Amniotic epithelial cell (primary cell): ENCODE measurements around the gene TTC7B.

Experiments used
- DNase-seq: peaks from one replicate; pipeline ENCODE4 v3.0.0-alpha.2; 2010; ENCODE audit warnings: low read depth

Gene TTC7B

DNA sequence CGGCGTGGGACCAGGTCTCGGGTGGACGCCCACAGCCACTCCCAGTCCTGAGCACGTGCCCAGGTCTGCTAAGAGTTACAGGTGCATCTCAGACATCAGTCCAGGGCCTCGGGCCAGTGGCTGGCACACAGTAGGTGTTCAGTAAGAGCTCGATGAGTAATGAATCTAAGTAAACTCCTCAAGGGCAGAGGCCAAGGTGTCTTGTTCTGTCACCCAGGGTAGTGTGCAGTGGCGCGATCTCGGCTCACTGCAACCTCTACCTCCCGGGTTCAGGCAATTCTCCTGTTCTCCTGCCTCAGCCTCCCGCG lies 11.2 kb downstream of the TTC7B start:
- no peak for DNase-seq

DNA sequence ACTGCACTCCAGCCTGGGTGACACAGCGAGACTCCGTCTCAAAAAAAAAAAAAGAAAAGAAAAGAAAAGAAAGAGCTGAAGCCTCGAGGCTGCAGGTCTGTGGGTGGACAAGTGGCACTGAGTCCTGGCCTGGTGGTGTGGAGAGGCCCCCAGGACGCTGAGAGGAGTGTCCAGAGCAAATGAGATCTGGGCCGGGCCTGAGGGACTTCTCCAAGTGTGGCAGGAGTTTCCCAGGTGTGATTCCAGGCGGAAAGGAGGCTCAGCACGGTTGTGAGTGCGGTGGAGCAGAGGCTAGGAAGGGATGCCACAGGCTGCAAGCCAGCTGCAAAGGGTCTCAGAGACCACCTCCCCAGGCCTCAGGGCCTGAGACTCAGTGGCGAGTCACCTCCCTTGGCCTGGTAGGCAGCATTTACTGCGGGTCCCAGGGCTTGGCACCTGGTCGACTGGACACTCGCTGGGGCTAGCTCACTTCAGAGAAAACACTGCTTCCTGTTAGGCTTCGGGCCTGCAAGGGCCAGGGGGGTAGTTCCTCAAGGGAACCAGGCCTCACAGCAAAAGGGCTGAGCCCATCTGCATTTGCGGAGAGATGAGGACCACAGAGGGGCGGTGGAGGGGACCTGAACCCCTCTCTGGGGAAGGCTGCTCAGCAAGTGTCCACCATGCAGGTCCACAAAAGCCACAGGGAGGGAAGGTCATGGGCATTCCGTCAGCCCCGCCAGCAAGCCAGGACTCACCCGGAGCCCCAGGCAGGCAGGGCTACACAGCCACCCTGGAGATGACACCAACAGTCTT lies 11.7 kb downstream of the TTC7B start:
- no peak for DNase-seq

DNA sequence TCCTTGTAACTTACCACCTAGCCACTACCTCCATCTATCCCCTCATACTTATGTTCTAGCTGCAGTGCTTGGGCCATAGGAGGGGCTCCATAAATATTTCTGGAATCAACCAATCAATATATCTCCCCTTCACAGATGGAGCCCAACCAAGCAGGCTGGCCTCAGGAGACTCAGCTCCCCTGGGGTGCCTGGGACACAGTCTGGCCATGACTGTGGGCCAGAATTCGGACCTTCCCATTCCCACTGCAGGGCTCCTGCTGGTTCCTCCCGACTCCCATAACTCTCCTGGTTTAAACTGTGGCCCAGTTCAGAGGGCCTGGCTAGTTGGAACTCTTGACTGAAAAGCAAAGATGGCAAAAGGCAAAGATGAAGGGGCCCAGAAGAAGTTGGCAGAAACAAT lies 13.0 kb downstream of the TTC7B start:
- no peak for DNase-seq

DNA sequence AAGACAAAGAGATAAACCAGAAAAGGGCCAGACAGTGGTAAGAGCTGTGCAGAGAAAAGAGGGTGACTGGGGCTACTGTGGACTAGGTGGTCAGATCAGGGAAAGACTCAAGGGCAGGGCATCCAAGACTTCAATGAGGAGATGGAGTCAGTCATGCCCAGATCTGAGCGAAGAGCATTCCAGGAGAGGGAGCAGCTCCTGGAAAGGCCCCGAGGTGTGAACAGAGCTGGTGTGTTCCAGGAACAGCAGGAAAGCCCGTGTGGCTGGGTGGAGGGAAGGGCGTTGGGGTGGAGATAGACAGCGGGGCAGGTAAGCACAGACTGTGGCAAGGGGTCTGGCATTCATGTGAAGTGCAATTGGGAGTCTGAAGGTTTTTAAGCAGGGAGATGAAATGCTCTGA lies 16.8 kb downstream of the TTC7B start:
- no peak for DNase-seq

DNA sequence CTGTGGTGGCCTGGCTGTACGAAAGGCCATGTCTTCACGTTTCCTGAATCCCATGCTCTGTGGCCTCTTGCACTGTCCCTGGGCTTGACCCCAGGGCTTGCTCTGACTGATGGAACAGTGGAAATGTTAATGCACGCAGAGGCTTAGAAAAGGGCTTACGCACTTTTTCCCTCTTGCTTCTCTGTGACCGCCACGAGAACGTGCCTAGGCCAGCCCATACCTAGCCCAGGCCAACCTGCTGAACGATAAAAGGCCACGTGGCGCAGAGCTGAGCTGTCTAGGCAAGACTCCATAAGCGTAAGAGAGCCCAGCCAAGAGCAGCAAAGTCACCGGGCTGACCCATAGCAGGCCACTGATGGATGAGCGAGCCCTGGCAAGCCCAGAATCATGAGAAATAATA lies 18.3 kb downstream of the TTC7B start:
- no peak for DNase-seq

DNA sequence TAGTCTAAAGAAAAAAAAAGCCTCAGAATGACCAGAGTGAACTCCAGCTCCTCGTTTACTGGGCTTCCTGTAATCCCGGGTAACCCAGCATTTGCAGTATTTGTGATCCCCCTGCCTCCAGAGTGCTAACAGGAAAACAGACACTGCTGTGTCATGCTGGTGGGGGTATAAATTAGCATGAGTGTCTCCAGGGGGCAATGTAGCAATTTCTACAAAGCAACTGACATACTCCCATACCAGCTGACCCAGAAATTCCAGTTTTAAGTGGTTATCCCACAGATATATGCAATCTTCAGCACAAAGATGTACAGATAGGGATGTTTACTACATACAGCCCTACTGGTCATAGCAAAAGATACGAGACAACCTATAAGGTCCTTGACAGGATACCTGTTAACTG lies 18.8 kb downstream of the TTC7B start:
- peak; percentile 67 for DNase-seq

DNA sequence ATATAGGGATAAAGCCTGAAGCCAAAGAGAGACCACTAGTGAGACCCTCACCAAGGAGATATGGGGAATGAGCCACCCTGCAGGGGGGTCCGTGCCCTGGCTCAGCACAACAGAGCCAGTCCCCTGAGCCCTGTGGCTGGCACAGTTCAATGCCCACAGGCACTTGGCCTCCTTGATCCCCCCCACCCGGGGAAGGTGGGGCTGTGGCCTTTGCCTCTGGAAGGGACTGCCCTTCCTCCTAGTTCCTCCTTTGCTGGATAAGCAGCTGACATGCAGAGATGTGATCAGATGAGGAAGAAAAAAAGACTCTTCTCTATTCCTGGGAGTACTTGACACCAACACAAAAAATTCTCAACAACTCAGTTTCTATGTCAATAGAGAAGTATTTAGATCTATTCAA lies 19.9 kb downstream of the TTC7B start:
- no peak for DNase-seq

DNA sequence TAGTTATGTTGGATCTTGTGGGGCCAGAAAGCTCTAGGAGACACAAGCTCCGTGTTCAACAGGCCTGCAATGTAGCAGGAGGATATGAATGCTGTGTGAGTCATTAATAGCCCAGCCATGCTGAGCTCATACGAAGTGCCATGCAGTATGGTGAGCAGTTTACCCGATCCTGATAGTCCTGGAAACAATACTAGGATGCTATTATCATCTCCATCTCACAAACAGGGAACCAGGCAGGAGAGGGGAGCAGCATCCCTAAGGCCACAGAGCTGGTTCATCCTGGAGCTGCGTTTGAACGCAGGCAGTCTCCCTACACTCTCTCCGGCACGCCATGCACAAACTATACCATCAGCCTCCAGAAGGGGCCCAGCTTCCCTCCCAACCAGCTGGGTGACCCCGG lies 20.5 kb downstream of the TTC7B start:
- peak; percentile 78 for DNase-seq

DNA sequence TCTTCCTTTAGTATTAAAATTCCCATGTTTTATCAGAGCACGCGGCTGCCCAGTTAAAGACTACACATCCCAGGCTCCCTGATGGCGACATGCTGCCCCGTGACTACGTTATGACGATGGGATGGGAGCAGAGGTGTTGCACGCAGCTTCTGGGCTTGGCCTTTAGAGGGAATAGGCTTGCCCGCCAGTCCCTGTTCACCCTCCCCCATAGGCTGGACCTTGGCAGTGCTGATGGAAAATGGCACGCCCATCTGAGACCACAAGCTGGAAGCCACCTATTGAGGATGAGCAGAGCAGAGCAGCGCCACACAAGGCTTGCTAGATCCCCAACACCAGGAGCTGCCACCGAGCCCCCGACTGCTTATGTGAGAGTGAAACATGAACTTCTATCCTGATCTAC lies 24.7 kb downstream of the TTC7B start:
- no peak for DNase-seq

DNA sequence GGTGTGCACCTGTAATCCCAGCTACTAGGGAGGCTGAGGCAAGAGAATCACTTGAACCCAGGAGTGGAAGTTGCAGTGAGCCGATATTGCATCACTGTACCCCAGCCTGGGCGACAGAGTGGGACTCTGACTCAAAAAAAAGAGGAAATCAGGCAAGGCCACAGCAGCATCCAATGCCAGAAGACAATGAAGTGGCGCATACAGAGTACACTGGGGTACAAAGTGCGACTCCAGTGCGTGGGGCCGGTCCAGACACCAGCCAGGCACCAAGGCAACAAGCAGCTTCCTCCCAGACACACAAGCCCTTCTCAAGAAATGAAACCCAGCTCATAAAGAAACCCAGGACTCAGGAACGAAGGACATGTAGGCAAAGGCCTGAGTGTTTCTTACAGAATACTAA lies 28.2 kb downstream of the TTC7B start:
- no peak for DNase-seq

DNA sequence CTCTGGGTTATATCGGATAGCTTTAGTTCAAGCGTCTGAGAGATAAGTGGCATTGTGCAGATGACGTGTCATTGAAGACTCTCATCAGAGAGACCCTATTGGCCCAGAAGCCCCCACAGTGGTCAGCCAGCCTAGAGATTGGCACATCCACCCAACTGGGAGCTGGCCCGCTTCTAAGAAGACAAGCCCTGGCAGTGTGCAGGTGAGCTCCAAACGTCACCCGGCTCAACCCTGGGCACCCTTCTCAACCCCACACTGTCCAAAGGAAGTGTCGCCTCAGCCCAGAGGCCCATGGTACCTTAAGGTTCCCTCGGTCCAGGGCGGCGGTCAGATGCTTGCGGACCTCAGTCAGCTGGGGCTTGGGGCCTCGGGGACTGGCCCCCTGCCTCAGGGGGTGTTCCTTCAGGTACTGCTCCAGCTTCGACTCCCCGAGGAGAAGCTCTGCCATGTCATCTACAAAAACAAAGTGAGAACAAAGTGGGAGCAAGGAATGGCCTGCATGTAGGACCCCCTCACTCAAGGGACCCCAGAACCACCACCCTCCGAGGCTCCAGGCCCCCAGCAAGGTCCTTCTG lies 30.3 kb downstream of the TTC7B start:
- no peak for DNase-seq

DNA sequence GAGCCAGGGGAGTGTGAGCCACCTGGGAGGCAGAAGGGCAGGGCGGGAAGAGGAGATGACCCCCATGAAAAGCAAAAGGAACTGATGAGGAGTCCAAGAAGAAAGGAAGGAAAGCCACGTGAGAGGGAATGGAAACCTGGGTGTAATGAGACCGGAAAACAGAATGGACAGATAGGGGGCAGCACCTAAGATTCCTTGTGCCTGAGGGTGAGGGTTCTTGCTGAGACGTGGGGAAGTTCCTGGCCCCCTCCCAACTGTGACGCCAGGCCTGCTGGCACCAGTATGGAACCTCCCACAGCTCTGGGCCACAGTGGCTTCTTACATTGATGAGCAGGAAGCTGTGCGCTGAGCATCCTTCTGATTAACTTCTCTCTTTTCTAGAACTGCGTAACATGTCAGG lies 30.8 kb downstream of the TTC7B start:
- no peak for DNase-seq

DNA sequence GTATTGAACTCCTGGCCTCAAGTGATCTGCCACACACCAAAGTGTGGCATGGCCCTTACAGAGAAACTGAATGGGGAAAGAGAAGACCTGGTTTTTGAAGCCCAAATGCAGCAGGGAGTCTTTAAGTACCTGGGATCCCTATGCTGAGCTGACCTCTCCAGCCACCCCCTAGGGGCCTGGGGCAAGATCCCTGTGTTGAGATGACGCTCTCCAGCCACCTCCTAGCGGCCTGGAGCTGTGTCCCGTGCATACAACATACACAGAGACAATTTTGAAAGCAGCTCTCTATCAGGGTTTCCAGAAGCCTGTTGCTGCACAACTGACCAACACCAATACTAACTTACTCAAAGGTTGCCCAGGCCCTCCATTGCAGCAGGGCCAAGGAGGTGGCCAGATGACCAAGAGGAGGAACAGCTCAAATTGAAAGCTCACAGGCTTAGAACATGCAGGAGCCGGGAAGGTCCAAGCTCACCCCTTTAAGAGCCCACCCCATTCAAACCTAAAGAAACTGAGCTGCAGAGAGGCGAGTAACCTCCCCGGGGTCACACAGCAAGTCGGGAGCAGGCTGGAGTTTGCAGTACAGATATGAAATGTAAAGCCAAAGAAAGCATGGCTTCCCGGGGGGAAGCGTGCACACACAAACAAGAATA lies 31.5 kb downstream of the TTC7B start:
- DNase-seq, result no peak

DNA sequence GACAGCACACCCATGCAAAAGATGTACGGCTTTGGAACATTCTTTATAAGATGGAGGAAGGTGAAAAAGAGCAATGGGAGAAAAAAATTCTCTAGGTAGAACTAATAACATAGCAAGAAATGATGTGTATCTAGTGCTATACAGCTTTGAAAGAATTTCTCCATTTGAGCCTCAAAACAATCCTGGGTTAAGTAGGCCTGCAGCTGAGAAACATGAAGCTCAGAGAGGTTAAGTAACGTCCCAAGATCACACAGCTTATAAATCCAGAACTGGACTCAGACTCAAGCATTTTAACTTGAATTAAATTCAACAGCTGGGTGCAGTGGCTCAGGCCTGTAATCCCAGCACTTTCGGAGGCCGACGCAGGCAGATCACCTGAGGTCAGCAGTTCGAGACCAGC lies 32.9 kb downstream of the TTC7B start:
- DNase-seq, result no peak

DNA sequence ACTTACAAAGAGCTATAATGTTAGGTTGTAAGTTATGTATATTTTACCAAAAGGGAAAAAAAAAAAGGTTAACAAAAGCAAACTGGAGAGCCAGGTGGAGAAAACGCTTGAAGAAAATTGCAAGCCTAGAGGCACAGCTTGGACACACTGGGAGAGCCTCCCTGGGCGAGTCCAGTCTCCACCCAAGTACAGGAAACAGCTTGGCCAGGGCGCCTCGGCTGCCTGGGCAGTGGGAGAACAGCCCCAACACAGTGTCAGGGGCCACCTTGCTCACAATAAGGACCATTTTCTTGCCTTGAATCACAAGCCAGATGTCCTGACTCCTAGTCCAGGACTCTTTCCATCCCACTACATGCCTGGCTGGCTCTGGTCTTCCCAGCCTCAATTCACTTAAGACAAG lies 33.3 kb downstream of the TTC7B start:
- DNase-seq, result no peak

DNA sequence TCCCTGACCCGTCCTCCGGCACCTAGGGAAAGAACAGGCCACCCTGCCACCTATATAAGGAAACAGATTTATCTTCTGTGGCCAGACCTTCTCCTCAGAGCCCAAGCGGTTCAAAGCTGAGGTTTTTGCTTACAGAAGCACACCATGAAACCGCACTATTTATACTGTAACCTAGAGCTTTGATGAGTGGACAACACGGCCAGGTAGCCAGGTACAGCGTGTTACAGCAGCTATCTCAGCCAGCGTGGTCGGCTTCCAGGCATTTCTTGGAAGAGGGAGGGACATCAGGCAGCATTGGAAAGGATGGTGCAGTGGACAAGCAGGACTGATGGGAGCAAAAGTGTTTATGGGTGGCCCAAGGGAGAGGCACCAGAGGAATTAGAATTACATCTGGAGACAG lies 34.4 kb downstream of the TTC7B start:
- DNase-seq, result no peak

DNA sequence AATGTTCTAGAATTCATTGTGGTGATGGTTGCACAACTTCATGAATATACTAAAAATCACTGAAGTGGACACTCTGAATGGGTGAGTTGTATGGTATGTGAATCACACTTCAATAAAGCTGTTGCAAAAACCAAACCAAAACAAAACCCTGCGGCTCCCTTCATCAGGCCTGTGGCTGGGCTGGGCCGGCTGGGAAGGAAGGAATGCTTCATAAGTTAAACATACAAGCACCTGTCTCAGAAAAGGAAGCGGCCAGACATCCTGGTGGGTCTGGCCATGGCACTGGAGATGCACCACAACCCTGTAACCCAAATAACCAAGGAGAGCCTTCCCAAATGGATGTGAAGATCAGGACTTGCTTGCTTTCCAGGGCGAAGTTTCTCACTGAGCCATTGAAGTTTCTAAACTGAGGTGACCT lies 34.9 kb downstream of the TTC7B start:
- DNase-seq, result peak; percentile 92

DNA sequence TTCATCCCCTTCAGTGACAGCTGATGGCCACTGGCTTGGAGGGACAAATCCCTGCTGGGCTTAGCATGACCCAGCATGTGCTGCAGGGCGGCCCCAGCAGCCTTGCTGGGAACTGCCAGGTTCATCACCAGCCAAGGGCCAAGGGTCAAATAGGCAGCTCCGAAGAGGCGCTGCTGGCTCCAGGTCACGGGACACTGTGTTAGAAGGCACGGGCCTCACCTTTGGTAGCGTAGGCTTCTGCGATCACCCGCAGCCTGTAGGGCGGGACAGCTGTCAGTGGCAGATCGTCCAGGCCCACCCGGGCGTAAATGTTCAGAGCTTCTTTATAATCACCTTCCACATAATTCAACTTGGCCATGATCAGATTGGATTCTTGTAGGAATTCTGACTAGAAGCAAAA lies 35.7 kb downstream of the TTC7B start:
- no peak for DNase-seq

DNA sequence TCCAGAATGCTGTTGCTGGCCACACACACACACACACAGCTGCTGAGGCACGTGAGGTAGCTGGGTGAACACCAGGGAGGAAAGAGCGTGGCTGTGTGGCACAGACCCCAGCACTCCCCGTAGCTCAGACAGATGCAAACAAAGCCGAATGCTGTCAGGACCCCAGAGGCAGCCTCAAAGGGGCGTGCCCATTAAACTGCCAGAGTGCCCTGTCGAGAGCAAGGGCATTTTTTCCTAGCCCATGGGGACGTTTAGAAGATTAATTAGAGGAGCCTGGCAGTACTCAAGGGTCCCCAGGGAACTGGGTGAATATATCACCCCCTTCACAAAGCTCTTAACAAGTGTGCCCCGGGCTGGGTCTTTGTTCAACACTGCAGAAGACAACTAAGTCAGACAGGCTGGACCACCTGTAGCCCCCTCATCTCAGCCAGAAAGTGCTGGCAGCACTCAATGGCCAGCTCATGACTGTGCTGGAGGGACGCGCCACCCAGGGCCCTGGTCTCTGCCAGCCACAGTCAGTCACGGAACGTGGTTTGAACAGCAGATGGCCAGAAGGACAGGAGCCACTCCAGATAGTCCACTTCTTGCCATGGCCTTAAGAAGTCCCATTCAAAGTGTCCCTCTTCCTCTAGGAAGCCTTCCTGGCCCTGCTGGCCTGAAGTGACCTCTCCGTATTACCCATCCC lies 37.5 kb downstream of the TTC7B start:
- no peak for DNase-seq

DNA sequence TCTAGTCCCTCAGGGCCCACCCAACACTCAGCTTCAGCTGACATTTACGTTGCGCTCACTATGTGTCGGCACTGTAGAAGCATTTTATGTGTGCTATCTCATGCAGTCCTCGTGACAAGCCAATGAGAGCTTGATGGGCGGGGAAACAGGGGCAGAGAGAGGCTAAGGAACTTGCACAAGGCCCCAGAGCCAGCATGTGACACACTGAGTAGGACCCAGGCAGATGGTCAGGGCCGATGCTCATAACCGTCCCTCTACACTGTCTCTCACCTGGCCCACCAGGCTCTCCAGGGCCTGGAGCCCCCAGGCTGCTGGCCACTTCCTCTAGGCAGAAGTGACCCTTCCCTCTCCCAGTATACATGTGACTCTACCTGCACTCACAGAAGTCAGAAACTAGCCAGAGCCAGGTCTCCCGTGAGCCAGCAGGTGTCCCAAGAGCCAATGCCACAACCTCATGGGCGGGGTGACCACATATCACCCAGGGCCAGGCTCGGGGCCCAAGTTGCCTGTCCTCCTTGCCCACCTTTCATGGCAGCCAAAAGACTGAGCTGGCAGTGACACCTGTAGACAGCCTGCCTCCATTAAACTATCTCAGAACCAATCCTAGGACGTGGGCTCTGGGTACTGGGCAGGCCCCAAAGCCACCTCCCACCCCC lies 38.3 kb downstream of the TTC7B start:
- DNase-seq, result no peak

DNA sequence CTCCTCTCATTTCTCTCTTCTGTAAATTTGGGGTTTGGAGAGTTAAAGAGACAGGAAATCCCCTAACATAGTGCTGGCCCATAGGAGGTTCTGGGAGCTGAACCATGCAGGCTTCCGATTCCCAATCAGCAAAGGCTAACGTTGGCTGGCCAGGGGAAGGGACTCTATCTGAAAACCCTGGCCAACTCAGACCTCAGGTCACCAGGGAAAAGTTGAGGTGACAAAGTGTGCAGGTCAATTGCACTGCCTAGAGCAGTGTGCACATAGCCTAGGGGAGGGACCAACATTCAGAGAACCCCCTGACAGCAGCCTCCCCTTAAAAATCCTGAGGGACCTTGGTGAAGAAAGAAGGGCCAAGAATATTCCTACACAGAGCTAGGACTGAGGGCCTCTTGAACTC lies 38.9 kb downstream of the TTC7B start:
- DNase-seq, result no peak

DNA sequence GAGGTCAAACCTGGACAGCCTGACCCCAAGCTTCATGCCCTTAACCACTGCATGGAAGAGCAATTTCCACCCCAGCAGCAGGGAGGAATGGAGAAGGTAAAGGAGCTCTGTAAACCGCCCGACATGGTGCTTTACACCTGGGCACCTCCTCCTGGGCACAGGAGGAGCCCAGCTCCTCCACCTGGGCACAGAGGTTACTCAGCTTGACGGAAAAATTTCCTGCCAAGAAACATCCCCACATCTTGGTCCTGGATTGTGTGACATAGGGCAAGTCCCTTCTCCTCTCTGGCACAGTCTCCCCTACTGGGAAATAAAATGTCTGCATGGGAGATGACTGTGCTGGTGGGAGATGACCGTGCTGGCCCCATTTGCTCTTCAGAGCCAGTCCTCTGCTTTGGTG lies 40.8 kb downstream of the TTC7B start:
- no peak for DNase-seq

DNA sequence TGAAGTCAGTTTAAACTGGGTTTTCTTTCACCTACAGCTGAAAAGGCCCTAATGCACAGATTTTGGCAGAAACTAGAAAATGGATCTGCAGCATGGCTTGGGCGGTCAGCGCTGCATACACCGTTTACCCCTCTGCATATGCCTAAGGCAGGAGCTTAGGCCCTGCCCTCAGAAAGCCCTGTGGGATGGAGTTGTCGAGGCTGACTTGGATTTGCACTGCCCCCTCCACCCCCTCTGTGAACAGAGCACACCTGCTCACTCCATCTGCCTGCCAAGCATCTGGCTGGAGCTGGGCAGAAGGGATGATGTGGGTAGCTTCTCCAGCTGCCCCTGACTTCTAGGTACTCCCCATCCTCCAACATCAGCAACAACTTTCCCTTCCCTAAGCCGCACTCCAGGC lies 41.9 kb downstream of the TTC7B start:
- DNase-seq, result no peak
